H9 (cell line): ENCODE data around the gene SMLR1. TPM values are rescaled to one million over a fixed set of nuclear protein-coding genes. Genes with fewer than 3 reads are reported as not detected.

Experiments used
- DNase-seq: peaks from one replicate; pipeline ENCODE4 v3.0.0-alpha.2; 2017
- H2AFZ ChIP-seq: one replicate; pipeline ENCODE4 v1.6.1; 2013; ENCODE audit warnings: mild to moderate bottlenecking, low read length, control low read depth, moderate library complexity
- H2AK5ac ChIP-seq: 2 replicates; pipeline ENCODE4 v1.6.1; 2013; ENCODE audit warnings: low read length, control low read depth, mixed read lengths; ENCODE audit not compliant: insufficient read length
- H2BK120ac ChIP-seq: one replicate; pipeline ENCODE4 v1.6.1; 2013; ENCODE audit warnings: low read depth, mild to moderate bottlenecking, low read length, control low read depth, inconsistent platforms; ENCODE audit not compliant: poor library complexity, severe bottlenecking
- H2BK12ac ChIP-seq: 2 replicates; pipeline ENCODE4 v1.6.1; 2013; ENCODE audit warnings: low read length, control low read depth, mixed read lengths, low read depth; ENCODE audit not compliant: insufficient read length
- H2BK15ac ChIP-seq: 2 replicates; pipeline ENCODE4 v1.6.1; 2013; ENCODE audit warnings: low read depth, low read length, control low read depth
- H2BK20ac ChIP-seq: one replicate; pipeline ENCODE4 v1.6.1; 2013; ENCODE audit warnings: low read depth, mild to moderate bottlenecking, low read length, control low read depth, inconsistent platforms; ENCODE audit not compliant: poor library complexity, severe bottlenecking
- H2BK5ac ChIP-seq: 2 replicates; pipeline ENCODE4 v1.6.1; 2013; ENCODE audit warnings: low read length, control low read depth, mixed read lengths; ENCODE audit not compliant: insufficient read length
- H3K14ac ChIP-seq: 2 replicates; pipeline ENCODE4 v1.6.1; 2013; ENCODE audit warnings: low read length, control low read depth; ENCODE audit not compliant: insufficient read depth
- H3K18ac ChIP-seq: 2 replicates; pipeline ENCODE4 v1.6.1; 2013; ENCODE audit warnings: low read depth, mild to moderate bottlenecking, mixed read lengths, low read length, control low read depth; ENCODE audit not compliant: insufficient read length
- H3K23ac ChIP-seq: 2 replicates; pipeline ENCODE4 v1.6.1; 2013; ENCODE audit warnings: low read length, control low read depth, mixed read lengths, low read depth; ENCODE audit not compliant: insufficient read length
- H3K23me2 ChIP-seq: 2 replicates; pipeline ENCODE4 v1.6.1; 2013; ENCODE audit warnings: low read depth, mild to moderate bottlenecking, mixed read lengths, low read length, control low read depth; ENCODE audit not compliant: insufficient read length, poor library complexity, severe bottlenecking
- H3K27ac ChIP-seq: 2 replicates; pipeline ENCODE4 v1.5.1; 2013; ENCODE audit warnings: low read length, control low read depth, mixed read lengths, low read depth; ENCODE audit not compliant: insufficient read length
- H3K27me3 ChIP-seq: 2 replicates; pipeline ENCODE4 v1.6.1; 2013; ENCODE audit warnings: low read length, control low read depth, inconsistent platforms; ENCODE audit not compliant: insufficient read depth
- H3K4ac ChIP-seq: 2 replicates; pipeline ENCODE4 v1.6.1; 2013; ENCODE audit warnings: low read depth, mild to moderate bottlenecking, control low read depth, inconsistent platforms, low read length, moderate library complexity
- H3K4me1 ChIP-seq: 2 replicates; pipeline ENCODE4 v1.6.1; 2013; ENCODE audit warnings: low read length, control low read depth, inconsistent platforms; ENCODE audit not compliant: insufficient read depth
- H3K4me2 ChIP-seq: 2 replicates; pipeline ENCODE4 v1.6.1; 2013; ENCODE audit warnings: low read length, control low read depth, mixed read lengths; ENCODE audit not compliant: insufficient read length, insufficient read depth
- H3K56ac ChIP-seq: 2 replicates; pipeline ENCODE4 v1.6.1; 2013; ENCODE audit warnings: low read depth, mild to moderate bottlenecking, mixed read lengths, low read length, control low read depth; ENCODE audit not compliant: insufficient read length
- H3K79me1 ChIP-seq: 2 replicates; pipeline ENCODE4 v1.6.1; 2013; ENCODE audit warnings: low read depth, mild to moderate bottlenecking, moderate library complexity, low read length, control low read depth, inconsistent platforms; ENCODE audit not compliant: insufficient read depth, poor library complexity, severe bottlenecking
- H3K79me2 ChIP-seq: 2 replicates; pipeline ENCODE4 v1.6.1; 2013; ENCODE audit warnings: low read length, control low read depth, inconsistent platforms; ENCODE audit not compliant: insufficient read depth
- H3K9ac ChIP-seq: 2 replicates; pipeline ENCODE4 v1.6.1; 2013; ENCODE audit warnings: low read length, control low read depth, mixed read lengths; ENCODE audit not compliant: insufficient read length; ENCODE audit errors: extremely low read depth
- H3K9me3 ChIP-seq: one replicate; pipeline ENCODE4 v1.6.1; 2013; ENCODE audit warnings: low read depth, low read length, inconsistent platforms; ENCODE audit not compliant: control insufficient read depth
- H3T11ph ChIP-seq: one replicate; pipeline ENCODE4 v1.6.1; 2013; ENCODE audit warnings: mild to moderate bottlenecking, low read length, control low read depth, inconsistent platforms
- H4K20me1 ChIP-seq: one replicate; pipeline ENCODE4 v1.6.1; 2013; ENCODE audit not compliant: control insufficient read depth, insufficient read length, insufficient read depth
- H4K5ac ChIP-seq: 2 replicates; pipeline ENCODE4 v1.6.1; 2013; ENCODE audit warnings: low read depth, mild to moderate bottlenecking, mixed read lengths, low read length, control low read depth; ENCODE audit not compliant: insufficient read length
- H4K8ac ChIP-seq: replicated peaks from 2 replicates; pipeline ENCODE4 v1.6.1; 2013; ENCODE audit warnings: low read length, control low read depth, mixed read lengths, low read depth; ENCODE audit not compliant: insufficient read length
- H4K91ac ChIP-seq: 2 replicates; pipeline ENCODE4 v1.6.1; 2013; ENCODE audit warnings: low read depth, mild to moderate bottlenecking, moderate library complexity, mixed read lengths, low read length, control low read depth; ENCODE audit not compliant: insufficient read length
- H3K27ac Mint-ChIP-seq, 3 experiments: 2 replicates in 2 of 3; 3 replicates in 1 of 3; pipeline ENCODE4 v1.8.0; 2020 to 2021; ENCODE audit warnings: mixed read lengths in 3 of 3, mild to moderate bottlenecking in 1 of 3, moderate library complexity in 1 of 3
- H3K27me3 Mint-ChIP-seq: 2 replicates; pipeline ENCODE4 v1.8.0; 2021; ENCODE audit warnings: low read depth, mild to moderate bottlenecking, moderate library complexity, mixed read lengths
- H3K36me3 Mint-ChIP-seq, 3 experiments: 2 replicates in 2 of 3; 3 replicates in 1 of 3; pipeline ENCODE4 v1.8.0; 2020 to 2021; ENCODE audit warnings: low read depth in 3 of 3, mixed read lengths in 3 of 3; ENCODE audit not compliant: insufficient read depth in 1 of 3
- H3K4me1 Mint-ChIP-seq, 2 experiments: 2 replicates each; pipeline ENCODE4 v1.8.0; 2020; ENCODE audit warnings: mixed read lengths in 2 of 2
- H3K4me3 Mint-ChIP-seq, 2 experiments: 2 replicates in 1 of 2; 3 replicates in 1 of 2; pipeline ENCODE4 v1.8.0; 2020 to 2021; ENCODE audit warnings: mild to moderate bottlenecking in 2 of 2, mixed read lengths in 2 of 2, moderate library complexity in 1 of 2
- H3K9me3 Mint-ChIP-seq, 2 experiments: 2 replicates in 1 of 2; 3 replicates in 1 of 2; pipeline ENCODE4 v1.8.0; 2020; ENCODE audit warnings: mild to moderate bottlenecking in 2 of 2, mixed read lengths in 2 of 2, moderate library complexity in 1 of 2
- CTCF ChIP-seq: fragments of 200-600 bp; sonication (generic); conservative IDR thresholded peaks from 3 replicates; pipeline ENCODE4 v1.8.0; 2021; ENCODE audit warnings: antibody characterized with exemption, mild to moderate bottlenecking
- WGBS: extraction: QIAGEN DNeasy Blood & Tissue Kit; methylation state at CpG from one replicate; pipeline ENCODE4 v1.1.7; 2013; ENCODE audit warnings: missing lambda C conversion rate, low lambda C conversion rate, mixed read lengths; ENCODE audit not compliant: insufficient read length; ENCODE audit errors: extremely low coverage; 5-methylcytosine and 5-hydroxymethylcytosine counted together
- total RNA-seq: library from RNA; stranded (reverse); gene quantifications from 2 replicates; pipeline ENCODE4 v1.2.1, GENCODE V29; 2021

SMLR1 gene
- total RNA-seq, 1 experiment from 2014 or later: not detected

- H2BK120ac ChIP-seq: no peak overlapping the region
- H3K18ac ChIP-seq: no peak overlapping the region
- H2AK5ac ChIP-seq: no peak overlapping the region
- no peaks in the 10 kb centered on the region for H3K79me1 ChIP-seq
- no peak overlapping the region for H3K4me2 ChIP-seq
- DNase-seq: no peak
- no peak overlapping the region for H2BK15ac ChIP-seq
- H3K14ac ChIP-seq: no peak overlapping the region
- no peak overlapping the region for H3K56ac ChIP-seq
- no peaks in the 10 kb centered on the region for H3K79me2 ChIP-seq
- TF ChIP-seq CTCF: no peak
- H3K27ac Mint-ChIP-seq: peak overlapping the region in 1 of 3 experiments; percentile 79; a peak in 2 of 7 replicates
- peaks cover 0 to 5% (median 0%) of the 10 kb centered on the region in 3 experiments; a peak in 4 of 7 replicates for H3K36me3 Mint-ChIP-seq
- H2BK5ac ChIP-seq: no peak overlapping the region
- H3K27ac ChIP-seq: no peak overlapping the region
- no peak overlapping the region for H2BK20ac ChIP-seq
- no peaks in the 10 kb centered on the region for H3K23me2 ChIP-seq
- H3K9ac ChIP-seq: no peak overlapping the region
- no peak overlapping the region for H2BK12ac ChIP-seq
- no peak overlapping the region for H4K5ac ChIP-seq
- no peaks in the 10 kb centered on the region for H3K27me3 Mint-ChIP-seq
- H3K23ac ChIP-seq: no peak overlapping the region
- H3K4me1 ChIP-seq: peaks cover 4% of the 10 kb centered on the region
- no peak overlapping the region for H4K91ac ChIP-seq
- no peak overlapping the region for H2AFZ ChIP-seq
- no peaks in the 10 kb centered on the region for H4K20me1 ChIP-seq
- H3K4me3 Mint-ChIP-seq: no peak overlapping the region
- no peaks in the 10 kb centered on the region; a peak in 1 of 5 replicates for H3K9me3 Mint-ChIP-seq
- H3K27me3 ChIP-seq: no peaks in the 10 kb centered on the region
- no CpG with 5 or more reads among the region's 2 CpGs for WGBS
- H3T11ph ChIP-seq: no peak overlapping the region
- no peak overlapping the region for H3K4ac ChIP-seq
- H3K9me3 ChIP-seq: no peaks in the 10 kb centered on the region
- no peak overlapping the region for H4K8ac ChIP-seq
- H3K4me1 Mint-ChIP-seq: peaks cover 40 to 44% of the 10 kb centered on the region in 2 experiments
Observed at GRCh38 chr6:130840050-130840449, 12.8 kb downstream of the SMLR1 start.
